ENCODE measurements around the gene INHBE. TPM values are rescaled to one million over a fixed set of nuclear protein-coding genes. Genes with fewer than 3 reads are reported as not detected.
"Not testable (repeated sequence)": the region's sequence is repeated elsewhere in the genome, so short reads cannot be mapped to it uniquely, and the experiment has no call there.

INHBE gene
- polyA plus RNA-seq, 3 donors, result not detected

GRCh38 chr12:57420482-57420881, 34.6 kb upstream of the INHBE start:
- Histone ChIP-seq H3K4me3 (replicated peaks in 1 of 3; ENCODE audit: low read depth in 2 of 3, low read length in 3 of 3) (no peak overlapping the region), H3K4me1 (ENCODE audit: control insufficient read depth in 1 of 2, insufficient read depth in 2 of 2, low read length in 2 of 2) (no peaks in the 10 kb centered on the region), H3K9me3 (replicated peaks in 1 of 2; ENCODE audit: control insufficient read depth in 1 of 2, insufficient read depth in 1 of 2, low read length in 2 of 2) (no peaks in the 10 kb centered on the region), H3K9ac (ENCODE audit: insufficient read depth, low read length, poor library complexity, severe bottlenecking) (no peak overlapping the region), H3K36me3 (replicated peaks in 1 of 2; ENCODE audit: control insufficient read depth in 1 of 2, insufficient read depth in 2 of 2, low read length in 2 of 2) (peaks cover 26 to 55% of the 10 kb centered on the region in 2 donors), H3K79me2 (ENCODE audit: insufficient read depth, low read length) (peaks cover 78% of the 10 kb centered on the region), H3K27me3 (ENCODE audit: control insufficient read depth in 2 of 2, insufficient read depth in 2 of 2, low read length in 2 of 2) (no peaks in the 10 kb centered on the region), H4K20me1 (ENCODE audit: insufficient read depth, low read length) (peaks cover 72% of the 10 kb centered on the region), H2AFZ (ENCODE audit: insufficient read depth, low read depth, low read length, poor library complexity, severe bottlenecking) (no peak overlapping the region), H3K27ac (ENCODE audit: low read depth in 1 of 2, low read length in 2 of 2) (no peak overlapping the region), H3K4me2 (replicated peaks; ENCODE audit: extremely low read depth, low read length, poor library complexity, severe bottlenecking) (no peak overlapping the region)
- intact Hi-C loops (cut with micrococcal nuclease), result no loop called here
- no peak for DNase-seq
- H3K36me3 Mint-ChIP-seq, result peaks cover 39 to 62% of the 10 kb centered on the region in 2 donors
- peaks cover 0 to 2% (median 0%) of the 10 kb centered on the region in 7 donors for H3K9me3 Mint-ChIP-seq
- no peak for TF ChIP-seq CTCF (IDR thresholded peaks at IDR 0.05)
- peak overlapping the region in 3 of 7 donors; percentile 0 to 39 (median 1) for H3K27ac Mint-ChIP-seq
- 98% methylated on average over 5 of the region's 5 CpGs for WGBS (ENCODE audit: insufficient coverage)
- no peaks in the 10 kb centered on the region for H3K27me3 Mint-ChIP-seq (ENCODE audit: low read depth in 3 of 3)
- H3K4me3 Mint-ChIP-seq, result no peak overlapping the region
- peaks cover 10% of the 10 kb centered on the region for H3K4me1 Mint-ChIP-seq

- H3K4me3 Mint-ChIP-seq, result not testable (repeated sequence)
- peaks cover 12% of the 10 kb centered on the region for H4K20me1 ChIP-seq (ENCODE audit: insufficient read depth, low read length)
Measured at GRCh38 chr12:57426948-57427347, 28.2 kb upstream of the INHBE start.

More at GRCh38 chr12:57426948-57427347, 28.2 kb upstream of the INHBE start:
- Mint-ChIP-seq H3K27ac (peak overlapping the region in 2 of 7 donors; percentile 42), H3K4me1 (peaks cover 23% of the 10 kb centered on the region), H3K36me3 (peaks cover 22 to 41% of the 10 kb centered on the region in 2 donors)
- H3K9me3 Mint-ChIP-seq; H3K9ac ChIP-seq (ENCODE audit: insufficient read depth, low read length, poor library complexity, severe bottlenecking); H3K4me3 ChIP-seq (replicated peaks in 1 of 3; ENCODE audit: low read depth in 2 of 3, low read length in 3 of 3); H2AFZ ChIP-seq (ENCODE audit: insufficient read depth, low read depth, low read length, poor library complexity, severe bottlenecking); DNase-seq; H3K27me3 Mint-ChIP-seq (ENCODE audit: low read depth in 3 of 3); H3K9me3 ChIP-seq (replicated peaks in 1 of 2; ENCODE audit: control insufficient read depth in 1 of 2, insufficient read depth in 1 of 2, low read length in 2 of 2); H3K27me3 ChIP-seq (ENCODE audit: control insufficient read depth in 2 of 2, insufficient read depth in 2 of 2, low read length in 2 of 2); H3K4me2 ChIP-seq (replicated peaks; ENCODE audit: extremely low read depth, low read length, poor library complexity, severe bottlenecking); intact Hi-C loops (cut with micrococcal nuclease): not testable (repeated sequence)
- peak overlapping the region in 1 of 2 donors; percentile 37 for H3K27ac ChIP-seq (ENCODE audit: low read depth in 1 of 2, low read length in 2 of 2)
- peaks cover 13 to 27% of the 10 kb centered on the region in 2 donors for H3K36me3 ChIP-seq (replicated peaks in 1 of 2; ENCODE audit: control insufficient read depth in 1 of 2, insufficient read depth in 2 of 2, low read length in 2 of 2)
- H3K4me1 ChIP-seq (ENCODE audit: control insufficient read depth in 1 of 2, insufficient read depth in 2 of 2, low read length in 2 of 2), result peaks cover 15 to 21% of the 10 kb centered on the region in 2 donors
- WGBS (ENCODE audit: insufficient coverage), result 100% methylated on average over 5 of the region's 10 CpGs
- H3K79me2 ChIP-seq (ENCODE audit: insufficient read depth, low read length), result peaks cover 69% of the 10 kb centered on the region
